ENCODE data around the gene NHP2. TPM values are rescaled to one million over a fixed set of nuclear protein-coding genes. Genes with fewer than 3 reads are reported as not detected.
A peak's percentile ranks its signal among the peaks of the same experiment; 100 is the strongest.

The NHP2 gene
- total RNA-seq, 1 donor from 2014 or later = 128 TPM

- H3K36me3 Mint-ChIP-seq (ENCODE audit: unreplicated experiment) = no peaks in the 10 kb centered on the region
- H3K27me3 Mint-ChIP-seq (ENCODE audit: unreplicated experiment) = peaks cover 11% of the 10 kb centered on the region
- peaks cover 3% of the 10 kb centered on the region for H3K4me1 Mint-ChIP-seq (ENCODE audit: low read depth, unreplicated experiment)
- H3K27ac Mint-ChIP-seq (ENCODE audit: unreplicated experiment) = peak overlapping the region; percentile 76
- TF ChIP-seq CTCF (IDR thresholded peaks at IDR 0.05; ENCODE audit: partially characterized antibody, unreplicated experiment) = no peak
- DNase-seq = no peak
- peak overlapping the region; percentile 95 for H3K4me3 Mint-ChIP-seq (ENCODE audit: unreplicated experiment)
- peaks cover 4% of the 10 kb centered on the region for H3K9me3 Mint-ChIP-seq (ENCODE audit: unreplicated experiment)
Measured at GRCh38 chr5:178152491-178153444, 917 bp downstream of the NHP2 start.

GRCh38 chr5:178150977-178151734 is 2.5 kb downstream of the NHP2 start:
- Mint-ChIP-seq H3K27ac (ENCODE audit: unreplicated experiment) (peak overlapping the region; percentile 6), H3K36me3 (ENCODE audit: unreplicated experiment) (no peaks in the 10 kb centered on the region), H3K9me3 (ENCODE audit: unreplicated experiment) (peaks cover 4% of the 10 kb centered on the region), H3K27me3 (ENCODE audit: unreplicated experiment) (peaks cover 11% of the 10 kb centered on the region), H3K4me1 (ENCODE audit: low read depth, unreplicated experiment) (peaks cover 3% of the 10 kb centered on the region), H3K4me3 (ENCODE audit: unreplicated experiment) (no peak overlapping the region)
- TF ChIP-seq CTCF (IDR thresholded peaks at IDR 0.05; ENCODE audit: partially characterized antibody, unreplicated experiment) = no peak
- no peak for DNase-seq

GRCh38 chr5:178149199-178149932 is 4.3 kb downstream of the NHP2 start:
- no peak overlapping the region for H3K4me3 Mint-ChIP-seq (ENCODE audit: unreplicated experiment)
- no peak for TF ChIP-seq CTCF (IDR thresholded peaks at IDR 0.05; ENCODE audit: partially characterized antibody, unreplicated experiment)
- DNase-seq = no peak
- peaks cover 11% of the 10 kb centered on the region for H3K27me3 Mint-ChIP-seq (ENCODE audit: unreplicated experiment)
- no peaks in the 10 kb centered on the region for H3K36me3 Mint-ChIP-seq (ENCODE audit: unreplicated experiment)
- peaks cover 4% of the 10 kb centered on the region for H3K9me3 Mint-ChIP-seq (ENCODE audit: unreplicated experiment)
- H3K4me1 Mint-ChIP-seq (ENCODE audit: low read depth, unreplicated experiment) = peaks cover 5% of the 10 kb centered on the region
- H3K27ac Mint-ChIP-seq (ENCODE audit: unreplicated experiment) = no peak overlapping the region

GRCh38 chr5:178147406-178147805 is 6.3 kb downstream of the NHP2 start:
- Mint-ChIP-seq H3K27me3 (ENCODE audit: unreplicated experiment) (peaks cover 9% of the 10 kb centered on the region), H3K9me3 (ENCODE audit: unreplicated experiment) (peaks cover 2% of the 10 kb centered on the region), H3K4me3 (ENCODE audit: unreplicated experiment) (no peak overlapping the region), H3K4me1 (ENCODE audit: low read depth, unreplicated experiment) (peaks cover 5% of the 10 kb centered on the region), H3K36me3 (ENCODE audit: unreplicated experiment) (no peaks in the 10 kb centered on the region), H3K27ac (ENCODE audit: unreplicated experiment) (no peak overlapping the region)
- no peak for TF ChIP-seq CTCF (IDR thresholded peaks at IDR 0.05; ENCODE audit: partially characterized antibody, unreplicated experiment)
- no peak for DNase-seq

All from glutamatergic neuron (in vitro differentiated cells).